ENCODE results near the gene AGAP3.

- TF ChIP-seq, protein P1, sequence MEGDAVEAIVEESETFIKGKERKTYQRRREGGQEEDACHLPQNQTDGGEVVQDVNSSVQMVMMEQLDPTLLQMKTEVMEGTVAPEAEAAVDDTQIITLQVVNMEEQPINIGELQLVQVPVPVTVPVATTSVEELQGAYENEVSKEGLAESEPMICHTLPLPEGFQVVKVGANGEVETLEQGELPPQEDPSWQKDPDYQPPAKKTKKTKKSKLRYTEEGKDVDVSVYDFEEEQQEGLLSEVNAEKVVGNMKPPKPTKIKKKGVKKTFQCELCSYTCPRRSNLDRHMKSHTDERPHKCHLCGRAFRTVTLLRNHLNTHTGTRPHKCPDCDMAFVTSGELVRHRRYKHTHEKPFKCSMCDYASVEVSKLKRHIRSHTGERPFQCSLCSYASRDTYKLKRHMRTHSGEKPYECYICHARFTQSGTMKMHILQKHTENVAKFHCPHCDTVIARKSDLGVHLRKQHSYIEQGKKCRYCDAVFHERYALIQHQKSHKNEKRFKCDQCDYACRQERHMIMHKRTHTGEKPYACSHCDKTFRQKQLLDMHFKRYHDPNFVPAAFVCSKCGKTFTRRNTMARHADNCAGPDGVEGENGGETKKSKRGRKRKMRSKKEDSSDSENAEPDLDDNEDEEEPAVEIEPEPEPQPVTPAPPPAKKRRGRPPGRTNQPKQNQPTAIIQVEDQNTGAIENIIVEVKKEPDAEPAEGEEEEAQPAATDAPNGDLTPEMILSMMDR (conservative IDR thresholded peaks at IDR 0.05), result no peak
- no peak for TF ChIP-seq ZFX (IDR thresholded peaks at IDR 0.05)
Observed at GRCh38 chr7:151107882-151108281, 21.6 kb downstream of the AGAP3 start.

Data from C4-2B (cell line).